Fibroblast of peridontal ligament (primary cell): ENCODE results near the gene SPDYE2.
"Not testable (repeated sequence)": the region's sequence is repeated elsewhere in the genome, so short reads cannot be mapped to it uniquely, and the experiment has no call there.

Experiments
- DNase-seq: peaks from one replicate; pipeline ENCODE4 v3.0.0-alpha.2; 2010; ENCODE audit errors: extremely low read depth

The SPDYE2 gene

GRCh38 chr7:102604431-102605145 is 53.6 kb downstream of the SPDYE2 start:
- DNase-seq = not testable (repeated sequence)

GRCh38 chr7:102606848-102607247 is 55.8 kb downstream of the SPDYE2 start:
- DNase-seq = not testable (repeated sequence)

- DNase-seq = not testable (repeated sequence)
Observed at GRCh38 chr7:102609734-102610133, 58.7 kb downstream of the SPDYE2 start.

GRCh38 chr7:102610441-102610840 is 59.4 kb downstream of the SPDYE2 start:
- not testable (repeated sequence) for DNase-seq

GRCh38 chr7:102611013-102611674 is 60.1 kb downstream of the SPDYE2 start:
- DNase-seq = not testable (repeated sequence)

- DNase-seq = peak; percentile 1
Observed at GRCh38 chr7:102611675-102612325, 60.8 kb downstream of the SPDYE2 start.
